Urinary bladder (tissue), 4 donors: ENCODE results near the gene IL1RN. TPM values are rescaled to one million over a fixed set of nuclear protein-coding genes. Genes with fewer than 3 reads are reported as not detected.
A peak's percentile ranks its signal among the peaks of the same experiment; 100 is the strongest.

Experiments
- DNase-seq: peaks from one replicate; pipeline ENCODE4 v3.0.0-alpha.2; 2015; ENCODE audit errors: extremely low spot score
- H3K27ac ChIP-seq: one replicate; pipeline ENCODE4 v1.5.1; 2013; ENCODE audit warnings: low read depth, mild to moderate bottlenecking, moderate library complexity
- H3K36me3 ChIP-seq: one replicate; pipeline ENCODE4 v1.6.1; 2013; ENCODE audit warnings: mild to moderate bottlenecking, moderate library complexity; ENCODE audit not compliant: insufficient read depth
- H3K4me1 ChIP-seq: one replicate; pipeline ENCODE4 v1.6.1; 2013; ENCODE audit warnings: mild to moderate bottlenecking, moderate library complexity; ENCODE audit not compliant: insufficient read depth
- H3K4me3 ChIP-seq: one replicate; pipeline ENCODE4 v1.5.1; 2013; ENCODE audit warnings: low read depth, low read length
- WGBS: extraction: QIAGEN DNeasy Blood & Tissue Kit; methylation state at CpG from one replicate; pipeline ENCODE4 v1.1.7; 2013; 5-methylcytosine and 5-hydroxymethylcytosine counted together
- polyA plus RNA-seq: library from polyadenylated mRNA; stranded (reverse); fragments of 200-250 nt; gene quantifications from one replicate; pipeline ENCODE4 v1.2.3, GENCODE V29; 2013
- total RNA-seq: library from RNA; depleted of rRNA; stranded (reverse); fragments of >200 nt; gene quantifications from one replicate; pipeline ENCODE4 v1.2.3, GENCODE V29; 2014
- donor health status: healthy with polysubstance abuse.
- donor health status: healthy.

The IL1RN gene
- total and polyA plus RNA-seq, 2 donors, result 4.9 to 6.7 TPM

GRCh38 chr2:113112871-113113270 is 14.5 kb upstream of the IL1RN start:
- Histone ChIP-seq H3K4me1 (no peaks in the 10 kb centered on the region), H3K36me3 (no peaks in the 10 kb centered on the region), H3K27ac (no peak overlapping the region), H3K4me3 (no peak overlapping the region)
- DNase-seq, result no peak
- whole genome bisulfite sequencing, result 81% methylated on average over 6 of the region's 6 CpGs

- DNase-seq, result no peak
- Histone ChIP-seq H3K36me3 (no peaks in the 10 kb centered on the region), H3K4me1 (no peaks in the 10 kb centered on the region), H3K27ac (no peak overlapping the region), H3K4me3 (no peak overlapping the region)
- 50% methylated on average over 3 of the region's 3 CpGs for WGBS
Measured at GRCh38 chr2:113113807-113114206, 13.6 kb upstream of the IL1RN start.

- no peaks in the 10 kb centered on the region for H3K4me1 ChIP-seq
- 60% methylated on average over 6 of the region's 6 CpGs for WGBS
- no peaks in the 10 kb centered on the region for H3K36me3 ChIP-seq
- no peak overlapping the region for H3K27ac ChIP-seq
- no peak for DNase-seq
- H3K4me3 ChIP-seq, result no peak overlapping the region
Measured at GRCh38 chr2:113114224-113114945, 13.0 kb upstream of the IL1RN start.

GRCh38 chr2:113114996-113115395 is 12.4 kb upstream of the IL1RN start:
- Histone ChIP-seq H3K4me1 (no peaks in the 10 kb centered on the region), H3K4me3 (no peak overlapping the region), H3K36me3 (no peaks in the 10 kb centered on the region), H3K27ac (no peak overlapping the region)
- no peak for DNase-seq
- 33% methylated on average over 4 of the region's 4 CpGs for WGBS

- Histone ChIP-seq H3K4me1 (no peaks in the 10 kb centered on the region), H3K36me3 (no peaks in the 10 kb centered on the region), H3K4me3 (no peak overlapping the region), H3K27ac (peak overlapping the region; percentile 12)
- DNase-seq, result no peak
- WGBS, result 67% methylated on average over 10 of the region's 10 CpGs
Measured at GRCh38 chr2:113116100-113116958, 11.1 kb upstream of the IL1RN start.

GRCh38 chr2:113117541-113118262 is 9.7 kb upstream of the IL1RN start:
- H3K36me3 ChIP-seq, result no peaks in the 10 kb centered on the region
- H3K4me3 ChIP-seq, result no peak overlapping the region
- no peaks in the 10 kb centered on the region for H3K4me1 ChIP-seq
- 62% methylated on average over 9 of the region's 9 CpGs for WGBS
- DNase-seq, result peak; percentile 48
- H3K27ac ChIP-seq, result peak overlapping the region; percentile 80

- H3K4me3 ChIP-seq, result no peak overlapping the region
- no peaks in the 10 kb centered on the region for H3K4me1 ChIP-seq
- WGBS, result 91% methylated on average over 2 of the region's 2 CpGs
- peak overlapping the region; percentile 80 for H3K27ac ChIP-seq
- H3K36me3 ChIP-seq, result no peaks in the 10 kb centered on the region
- no peak for DNase-seq
Measured at GRCh38 chr2:113118263-113118657, 9.1 kb upstream of the IL1RN start.

GRCh38 chr2:113119111-113119510 is 8.3 kb upstream of the IL1RN start:
- 87% methylated on average over 2 of the region's 2 CpGs for WGBS
- H3K4me1 ChIP-seq, result no peaks in the 10 kb centered on the region
- no peaks in the 10 kb centered on the region for H3K36me3 ChIP-seq
- no peak for DNase-seq
- no peak overlapping the region for H3K4me3 ChIP-seq
- no peak overlapping the region for H3K27ac ChIP-seq

- 75% methylated on average over 3 of the region's 3 CpGs for whole genome bisulfite sequencing
- Histone ChIP-seq H3K4me3 (no peak overlapping the region), H3K4me1 (no peaks in the 10 kb centered on the region), H3K36me3 (no peaks in the 10 kb centered on the region), H3K27ac (no peak overlapping the region)
- no peak for DNase-seq
Measured at GRCh38 chr2:113120861-113121260, 6.5 kb upstream of the IL1RN start.

- Histone ChIP-seq H3K4me3 (no peak overlapping the region), H3K36me3 (no peaks in the 10 kb centered on the region), H3K27ac (no peak overlapping the region), H3K4me1 (no peaks in the 10 kb centered on the region)
- 57% methylated on average over 4 of the region's 4 CpGs for WGBS
- DNase-seq, result no peak
Measured at GRCh38 chr2:113122364-113122763, 5.0 kb upstream of the IL1RN start.

GRCh38 chr2:113123726-113124125 is 3.7 kb upstream of the IL1RN start:
- Histone ChIP-seq H3K4me1 (no peaks in the 10 kb centered on the region), H3K27ac (no peak overlapping the region), H3K36me3 (no peaks in the 10 kb centered on the region), H3K4me3 (no peak overlapping the region)
- no peak for DNase-seq
- 74% methylated on average over 3 of the region's 3 CpGs for WGBS

- H3K4me3 ChIP-seq, result no peak overlapping the region
- 46% methylated on average over 12 of the region's 12 CpGs for WGBS
Measured at GRCh38 chr2:113124181-113124961, 3.0 kb upstream of the IL1RN start.

More at GRCh38 chr2:113124181-113124961, 3.0 kb upstream of the IL1RN start:
- Histone ChIP-seq H3K27ac (no peak overlapping the region), H3K4me1 (no peaks in the 10 kb centered on the region), H3K36me3 (no peaks in the 10 kb centered on the region)
- DNase-seq, result no peak
